ENCODE data around the gene WNT2B. TPM values are rescaled to one million over a fixed set of nuclear protein-coding genes. Genes with fewer than 3 reads are reported as not detected.

The WNT2B gene
- total RNA-seq, 1 experiment from 2014 or later, result 0.68 TPM

DNA sequence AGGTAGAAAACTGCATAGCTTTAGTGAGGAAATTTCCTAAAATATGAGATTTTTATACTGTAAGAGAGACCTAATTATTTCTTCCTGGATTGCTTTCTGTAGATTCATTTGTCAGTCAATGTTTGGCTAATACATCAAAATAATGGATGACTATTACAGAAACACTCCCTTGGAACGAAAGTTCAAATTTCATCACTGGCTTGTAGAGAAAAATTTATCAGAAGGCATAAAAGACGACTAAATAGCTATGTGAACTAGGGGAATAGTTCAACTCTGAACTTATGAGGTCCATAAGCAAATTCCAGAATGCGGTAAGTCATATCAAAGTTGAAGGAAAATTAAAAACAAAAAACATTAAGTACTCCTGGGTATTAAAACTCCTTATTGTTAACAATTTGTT is 36.0 kb downstream of the WNT2B start:
- Histone ChIP-seq H2BK5ac (ENCODE audit: insufficient read length, low read length) (no peak overlapping the region), H3T11ph (ENCODE audit: low read length) (no peak overlapping the region), H3K27me3 (ENCODE audit: insufficient read depth, low read length) (no peaks in the 10 kb centered on the region), H2BK15ac (ENCODE audit: low read depth, low read length) (no peak overlapping the region), H2BK120ac (ENCODE audit: low read depth, low read length, poor library complexity, severe bottlenecking) (no peak overlapping the region), H3K9ac (ENCODE audit: extremely low read depth, insufficient read length, low read length) (no peak overlapping the region), H3K18ac (ENCODE audit: insufficient read length, low read depth, low read length) (no peak overlapping the region), H3K27ac (ENCODE audit: insufficient read length, low read depth, low read length) (no peak overlapping the region), H3K23me2 (ENCODE audit: insufficient read length, low read depth, low read length, poor library complexity, severe bottlenecking) (no peaks in the 10 kb centered on the region), H4K5ac (ENCODE audit: insufficient read length, low read depth, low read length) (no peak overlapping the region), H2BK12ac (ENCODE audit: insufficient read length, low read depth, low read length) (no peak overlapping the region), H2BK20ac (ENCODE audit: low read depth, low read length, poor library complexity, severe bottlenecking) (no peak overlapping the region), H4K8ac (replicated peaks; ENCODE audit: insufficient read length, low read depth, low read length) (no peak overlapping the region), H3K9me3 (ENCODE audit: control insufficient read depth, low read depth, low read length) (no peaks in the 10 kb centered on the region), H2AFZ (ENCODE audit: low read length) (no peak overlapping the region), H3K23ac (ENCODE audit: insufficient read length, low read depth, low read length) (no peak overlapping the region), H2AK5ac (ENCODE audit: insufficient read length, low read length) (no peak overlapping the region), H4K91ac (ENCODE audit: insufficient read length, low read depth, low read length) (no peak overlapping the region), H3K79me2 (ENCODE audit: insufficient read depth, low read length) (no peaks in the 10 kb centered on the region), H3K4ac (ENCODE audit: low read depth, low read length) (no peak overlapping the region), H3K79me1 (ENCODE audit: insufficient read depth, low read depth, low read length, poor library complexity, severe bottlenecking) (no peaks in the 10 kb centered on the region), H3K14ac (ENCODE audit: insufficient read depth, low read length) (no peak overlapping the region), H3K4me2 (ENCODE audit: insufficient read depth, insufficient read length, low read length) (no peak overlapping the region), H3K4me1 (ENCODE audit: insufficient read depth, low read length) (no peaks in the 10 kb centered on the region), H4K20me1 (ENCODE audit: control insufficient read depth, insufficient read depth, insufficient read length) (no peaks in the 10 kb centered on the region), H3K56ac (ENCODE audit: insufficient read length, low read depth, low read length) (no peak overlapping the region)
- DNase-seq, result no peak
- Mint-ChIP-seq H3K4me3 (no peak overlapping the region), H3K4me1 (no peaks in the 10 kb centered on the region), H3K27me3 (ENCODE audit: low read depth) (no peaks in the 10 kb centered on the region), H3K9me3 (no peaks in the 10 kb centered on the region), H3K36me3 (ENCODE audit: insufficient read depth in 1 of 3, low read depth in 3 of 3) (peaks cover 0 to 5% (median 4%) of the 10 kb centered on the region in 3 experiments; a peak in 1 of 7 replicates), H3K27ac (no peak overlapping the region)
- no CpG with 5 or more reads among the region's 3 CpGs for WGBS (ENCODE audit: extremely low coverage, insufficient read length, low lambda C conversion rate)
- TF ChIP-seq, protein P1, sequence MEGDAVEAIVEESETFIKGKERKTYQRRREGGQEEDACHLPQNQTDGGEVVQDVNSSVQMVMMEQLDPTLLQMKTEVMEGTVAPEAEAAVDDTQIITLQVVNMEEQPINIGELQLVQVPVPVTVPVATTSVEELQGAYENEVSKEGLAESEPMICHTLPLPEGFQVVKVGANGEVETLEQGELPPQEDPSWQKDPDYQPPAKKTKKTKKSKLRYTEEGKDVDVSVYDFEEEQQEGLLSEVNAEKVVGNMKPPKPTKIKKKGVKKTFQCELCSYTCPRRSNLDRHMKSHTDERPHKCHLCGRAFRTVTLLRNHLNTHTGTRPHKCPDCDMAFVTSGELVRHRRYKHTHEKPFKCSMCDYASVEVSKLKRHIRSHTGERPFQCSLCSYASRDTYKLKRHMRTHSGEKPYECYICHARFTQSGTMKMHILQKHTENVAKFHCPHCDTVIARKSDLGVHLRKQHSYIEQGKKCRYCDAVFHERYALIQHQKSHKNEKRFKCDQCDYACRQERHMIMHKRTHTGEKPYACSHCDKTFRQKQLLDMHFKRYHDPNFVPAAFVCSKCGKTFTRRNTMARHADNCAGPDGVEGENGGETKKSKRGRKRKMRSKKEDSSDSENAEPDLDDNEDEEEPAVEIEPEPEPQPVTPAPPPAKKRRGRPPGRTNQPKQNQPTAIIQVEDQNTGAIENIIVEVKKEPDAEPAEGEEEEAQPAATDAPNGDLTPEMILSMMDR (conservative IDR thresholded peaks at IDR 0.05), result no peak
